ENCODE data around the gene NPBWR2.
A peak's percentile ranks its signal among the peaks of the same experiment; 100 is the strongest.
"Not testable (repeated sequence)": the region's sequence is repeated elsewhere in the genome, so short reads cannot be mapped to it uniquely, and the experiment has no call there.

The NPBWR2 gene

GRCh38 chr20:64122927-64123326 is 15.6 kb upstream of the NPBWR2 start:
- H3K4me3 ChIP-seq, H3K27ac ChIP-seq: not testable (repeated sequence)

DNA sequence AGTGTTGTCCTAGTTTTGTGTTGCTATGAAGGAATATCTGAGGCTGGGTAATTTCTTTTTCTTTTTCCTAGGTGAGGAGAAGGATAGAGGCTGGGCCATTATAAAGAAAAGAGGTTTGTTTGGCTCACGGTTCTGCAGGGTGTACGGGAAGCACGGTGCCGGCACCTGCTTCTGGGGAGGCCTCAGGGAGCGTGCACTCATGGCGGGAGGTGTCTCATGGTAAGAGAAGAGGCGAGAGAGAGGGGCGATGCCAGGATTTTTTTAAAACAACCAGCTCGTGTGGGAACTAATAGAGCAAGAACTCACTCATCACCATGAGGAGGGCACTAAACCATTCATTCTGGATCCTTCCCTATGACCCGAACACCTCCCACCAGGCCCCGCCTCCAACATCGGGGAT is 14.2 kb upstream of the NPBWR2 start:
- no peak overlapping the region for H3K27ac ChIP-seq
- H3K4me3 ChIP-seq: no peak overlapping the region

DNA sequence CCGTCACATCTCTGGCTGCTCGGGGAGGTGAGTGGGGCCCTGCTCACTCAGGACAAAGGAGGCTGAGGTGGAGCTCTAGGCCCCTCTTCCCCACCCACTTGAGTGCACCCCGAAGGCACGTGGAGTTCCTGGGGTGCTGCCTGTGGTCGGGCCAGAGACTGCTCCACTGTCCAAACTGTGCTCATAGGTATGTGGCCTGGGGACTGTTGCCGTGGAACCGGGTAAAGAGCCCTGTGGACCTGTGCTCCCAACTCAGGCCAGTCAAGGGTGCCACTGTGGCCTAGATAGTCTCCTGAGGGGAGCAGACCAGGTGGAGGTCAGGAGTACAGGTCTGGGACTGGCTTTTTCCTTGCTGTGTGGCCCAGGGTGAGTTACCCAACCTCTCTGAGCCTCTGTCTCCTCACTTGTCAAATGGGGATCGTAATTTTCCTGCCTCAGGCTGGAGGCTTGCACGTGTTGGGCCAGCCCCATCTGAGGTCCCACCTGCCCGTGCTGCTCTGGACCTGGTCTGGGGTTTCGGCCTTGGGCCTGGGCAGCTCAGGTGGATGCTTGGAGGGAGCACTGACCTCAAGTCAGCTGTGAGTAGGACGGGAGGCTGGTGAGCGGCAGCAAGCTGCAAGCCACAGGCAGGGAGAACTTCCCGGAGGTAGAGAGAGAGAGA is 12.4 kb upstream of the NPBWR2 start:
- H3K4me3 ChIP-seq: peak overlapping the region in 1 of 7 experiments; percentile 16
- peak overlapping the region in 1 of 21 experiments; percentile 23 for H3K27ac ChIP-seq

GRCh38 chr20:64119301-64119680 is 11.9 kb upstream of the NPBWR2 start:
- Histone ChIP-seq H3K4me3 (no peak overlapping the region), H3K27ac (no peak overlapping the region)

DNA sequence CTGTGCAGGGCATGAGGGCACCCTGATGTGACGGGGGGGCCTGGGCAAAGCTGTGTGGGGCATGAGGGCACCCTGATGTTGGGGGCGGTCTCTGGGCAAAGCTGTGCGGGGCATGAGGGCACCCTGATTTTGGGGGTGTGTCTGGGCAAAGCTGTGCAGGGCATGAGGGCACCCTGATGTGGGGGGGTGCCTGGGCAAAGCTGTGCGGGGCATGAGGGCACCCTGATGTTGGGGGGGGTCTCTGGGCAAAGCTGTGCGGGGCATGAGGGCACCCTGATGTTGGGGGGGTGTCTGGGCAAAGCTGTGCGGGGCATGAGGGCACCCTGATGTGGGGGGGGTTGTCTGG is 10.0 kb upstream of the NPBWR2 start:
- H3K4me3 ChIP-seq, H3K27ac ChIP-seq: not testable (repeated sequence)

DNA sequence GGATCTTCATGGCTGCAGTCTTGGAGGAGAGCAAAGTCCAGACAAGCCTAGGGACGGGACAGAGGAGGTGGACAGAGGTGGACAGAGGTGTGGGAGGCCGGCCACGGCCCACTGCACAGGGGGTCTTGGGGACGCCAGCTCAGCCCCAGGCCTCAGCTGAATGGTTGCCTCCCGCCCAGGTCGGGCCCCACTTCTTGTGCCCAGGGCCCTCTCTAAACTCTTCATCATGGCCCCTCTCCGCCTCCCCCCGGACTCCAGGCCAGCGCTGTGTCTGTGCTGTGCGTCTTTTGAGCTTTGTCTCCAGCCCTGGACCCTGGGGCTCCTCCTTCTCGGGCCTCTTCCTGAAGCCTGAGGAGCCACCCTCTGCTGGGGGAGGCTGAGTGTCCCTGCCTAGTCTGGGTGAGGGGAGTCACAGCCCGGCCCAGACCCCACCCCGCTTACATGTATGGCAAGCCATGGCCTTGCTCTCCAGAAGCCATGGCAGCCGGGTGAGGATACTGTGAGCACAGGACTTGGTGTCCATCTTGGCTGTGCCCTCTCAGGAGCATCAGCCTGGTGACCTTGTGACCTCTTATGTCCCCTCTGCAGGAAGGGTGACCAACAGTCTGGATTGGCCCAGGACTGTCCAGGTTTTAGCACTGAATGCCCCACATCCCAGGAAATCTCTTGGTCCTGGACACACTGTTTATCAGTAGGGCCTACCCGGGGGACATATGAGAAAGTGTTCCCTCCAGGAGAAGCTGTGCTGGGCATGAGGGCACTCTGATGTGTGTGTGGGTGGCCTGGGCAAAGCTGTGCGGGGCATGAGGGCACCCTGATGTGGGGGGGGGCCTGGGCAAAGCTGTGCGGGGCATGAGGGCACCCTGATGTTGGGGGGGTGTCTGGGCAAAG is 9.4 kb upstream of the NPBWR2 start:
- H3K4me3 ChIP-seq: no peak overlapping the region
- H3K27ac ChIP-seq: no peak overlapping the region

GRCh38 chr20:64116016-64116415 is 8.7 kb upstream of the NPBWR2 start:
- H3K27ac ChIP-seq: no peak overlapping the region
- no peak overlapping the region for H3K4me3 ChIP-seq

GRCh38 chr20:64115171-64115911 is 8.0 kb upstream of the NPBWR2 start:
- no peak overlapping the region for H3K4me3 ChIP-seq
- H3K27ac ChIP-seq: no peak overlapping the region

DNA sequence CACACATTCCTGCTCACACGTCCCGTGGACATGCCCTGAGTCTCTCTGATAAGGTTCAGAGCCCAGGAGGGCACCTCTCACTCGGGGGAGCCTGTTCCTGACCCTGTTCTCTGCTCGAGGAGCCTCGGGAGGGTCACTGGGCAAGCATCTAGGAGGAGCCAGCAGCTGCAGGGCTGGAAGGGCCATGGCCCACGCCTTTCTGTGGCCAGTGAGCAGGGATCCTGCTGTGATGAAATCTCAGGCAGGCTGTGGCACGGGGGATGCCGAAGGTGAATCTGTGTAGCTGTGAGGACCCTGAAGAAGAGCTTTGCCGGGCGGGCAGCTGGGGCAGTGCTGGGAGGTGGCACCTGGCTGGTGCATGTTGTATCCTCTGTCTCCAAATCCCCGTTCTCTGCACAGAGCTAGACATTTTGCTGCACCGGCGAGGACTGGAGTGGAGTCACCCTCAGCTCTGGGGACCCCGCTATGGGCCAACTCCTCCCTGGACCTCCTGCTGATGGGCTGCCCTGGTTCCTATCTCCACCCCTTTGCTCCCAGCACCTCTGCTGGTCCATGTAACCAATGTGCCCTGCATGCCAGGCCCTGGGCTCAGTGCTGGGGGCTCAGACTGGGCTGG is 7.1 kb upstream of the NPBWR2 start:
- H3K27ac ChIP-seq: no peak overlapping the region
- H3K4me3 ChIP-seq: no peak overlapping the region

GRCh38 chr20:64113796-64114355 is 6.5 kb upstream of the NPBWR2 start:
- H3K27ac ChIP-seq: no peak overlapping the region
- H3K4me3 ChIP-seq: no peak overlapping the region

- Histone ChIP-seq H3K4me3 (no peak overlapping the region), H3K27ac (no peak overlapping the region)
Measured at GRCh38 chr20:64113444-64113775, 6.0 kb upstream of the NPBWR2 start.

GRCh38 chr20:64112691-64113443 is 5.5 kb upstream of the NPBWR2 start:
- Histone ChIP-seq H3K27ac (no peak overlapping the region), H3K4me3 (no peak overlapping the region)

DNA sequence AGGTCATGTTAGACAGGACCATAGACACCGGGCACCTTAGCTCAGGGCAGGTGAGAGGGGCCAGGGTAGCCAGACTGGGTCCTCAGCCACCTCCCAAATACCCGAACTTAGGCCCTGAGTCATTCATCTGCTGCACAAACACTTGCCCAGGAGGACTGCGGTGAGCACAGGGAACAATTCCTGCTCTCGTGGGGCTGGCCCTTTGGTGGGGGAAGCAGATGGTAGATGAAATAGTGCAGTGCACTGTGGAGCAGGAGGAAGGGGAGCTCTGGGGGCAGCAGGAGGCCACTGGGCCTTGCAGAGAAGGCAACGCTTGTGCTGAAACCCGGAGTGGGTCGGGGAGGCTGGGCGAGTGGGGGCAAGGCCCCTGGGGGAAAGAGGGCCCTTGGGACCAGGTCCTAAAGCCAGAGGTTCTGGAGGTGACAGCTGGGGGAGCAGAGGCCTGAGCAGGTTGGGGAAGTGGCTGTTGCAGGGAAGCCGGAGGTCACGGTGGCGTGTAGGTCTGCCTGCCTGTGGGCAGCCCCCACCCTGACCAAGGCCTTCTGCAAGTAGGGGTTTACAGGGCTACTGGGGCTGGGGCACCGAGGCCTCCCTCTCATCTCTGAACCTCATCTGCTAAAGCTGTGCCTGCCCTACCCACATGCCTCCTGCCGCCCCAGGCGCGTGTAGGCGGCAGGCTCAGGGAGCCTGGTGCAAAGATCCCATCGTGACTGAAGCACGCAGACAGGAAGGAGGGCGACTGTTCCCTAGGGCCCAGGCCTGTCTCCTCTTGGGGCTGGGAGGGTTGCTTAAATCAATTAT is 4.7 kb upstream of the NPBWR2 start:
- Histone ChIP-seq H3K27ac (no peak overlapping the region), H3K4me3 (no peak overlapping the region)

GRCh38 chr20:64110411-64111068 is 3.2 kb upstream of the NPBWR2 start:
- Histone ChIP-seq H3K4me3 (no peak overlapping the region), H3K27ac (no peak overlapping the region)

- no peak overlapping the region for H3K27ac ChIP-seq
Measured at GRCh38 chr20:64109831-64110391, 2.5 kb upstream of the NPBWR2 start.

DNA sequence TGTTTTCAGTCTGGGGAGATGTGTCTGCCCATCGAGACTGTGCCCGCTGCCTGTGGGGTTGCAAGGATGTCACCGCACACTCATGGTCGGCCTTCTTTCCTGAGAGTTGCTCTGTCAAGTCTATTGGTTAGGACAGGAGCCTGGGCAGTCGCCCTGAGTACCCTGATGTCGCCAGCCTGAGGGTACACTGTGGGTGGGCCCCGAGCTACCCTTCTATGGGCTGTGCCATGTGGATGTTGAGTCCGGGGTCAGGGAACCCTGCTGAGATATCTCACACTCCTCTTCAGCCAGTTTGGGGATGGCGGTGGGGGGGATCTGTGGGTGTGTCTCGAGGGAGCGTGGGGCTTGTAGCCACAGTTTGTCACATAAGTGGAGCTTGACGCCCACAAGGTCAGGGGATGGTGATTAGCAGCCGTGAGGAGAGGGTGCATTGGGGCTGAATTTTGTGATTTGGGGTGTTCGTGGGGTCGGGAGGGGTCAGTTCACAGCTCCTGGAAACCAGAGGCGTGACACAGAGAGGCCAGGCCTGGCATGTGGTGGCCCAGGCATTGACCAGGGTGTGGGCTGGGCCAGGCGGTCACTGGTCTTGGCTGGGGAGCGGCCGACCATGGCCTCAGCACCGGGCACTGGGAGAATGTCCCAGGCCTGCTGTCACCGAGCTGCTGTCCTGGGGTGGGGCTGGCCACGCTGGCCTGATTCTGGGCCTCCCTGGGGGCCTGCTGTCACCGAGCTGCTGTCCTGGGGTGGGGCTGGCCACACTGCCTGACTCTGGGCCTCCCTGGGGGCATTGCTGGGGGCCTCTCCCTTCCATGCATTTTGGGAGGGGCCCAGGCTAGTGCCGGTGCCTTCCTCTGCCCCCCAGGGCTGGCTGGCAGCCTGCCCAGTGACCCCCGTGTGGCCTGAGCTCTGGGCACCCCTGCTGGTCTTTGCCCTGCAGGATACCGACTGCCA is 1.6 kb upstream of the NPBWR2 start:
- no peak overlapping the region for H3K27ac ChIP-seq
- H3K4me3 ChIP-seq: no peak overlapping the region

More at GRCh38 chr20:64109831-64110391, 2.5 kb upstream of the NPBWR2 start:
- no peak overlapping the region for H3K4me3 ChIP-seq

All from skin epidermis (tissue), 12 donors.